ENCODE data around the gene STIM1.

The STIM1 gene

DNA sequence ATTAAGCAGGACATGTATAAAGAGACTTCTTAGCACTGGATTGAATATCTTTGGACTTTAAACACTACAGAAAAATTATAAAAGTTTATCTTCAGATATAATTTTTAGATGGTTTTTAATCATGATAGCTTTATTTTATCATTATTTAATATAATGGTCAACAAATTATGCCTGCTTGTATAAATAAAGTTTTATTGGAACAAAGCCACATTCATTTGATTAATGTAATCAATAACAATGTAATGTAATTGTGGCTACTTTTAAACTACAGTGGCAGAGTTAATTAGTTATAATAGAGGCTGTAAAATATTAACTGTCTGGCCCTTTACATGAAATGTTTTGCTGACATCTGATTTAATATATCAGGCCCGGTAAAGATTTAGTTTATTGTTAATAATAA, 70.0 kb downstream of the STIM1 start:
- no peak overlapping the region for H3K4me3 ChIP-seq (ENCODE audit: low read depth, low read length)
- no peak for DNase-seq (ENCODE audit: low read depth, low spot score)
- CTCF ChIA-PET: interaction anchor here (1.5 to 2.2 kb wide), 3 partner anchors 71 to 147 kb away, joined by 5 to 12 read pairs (median 8); partner anchors contain the start of gene STIM1
- TF ChIP-seq, protein P1, sequence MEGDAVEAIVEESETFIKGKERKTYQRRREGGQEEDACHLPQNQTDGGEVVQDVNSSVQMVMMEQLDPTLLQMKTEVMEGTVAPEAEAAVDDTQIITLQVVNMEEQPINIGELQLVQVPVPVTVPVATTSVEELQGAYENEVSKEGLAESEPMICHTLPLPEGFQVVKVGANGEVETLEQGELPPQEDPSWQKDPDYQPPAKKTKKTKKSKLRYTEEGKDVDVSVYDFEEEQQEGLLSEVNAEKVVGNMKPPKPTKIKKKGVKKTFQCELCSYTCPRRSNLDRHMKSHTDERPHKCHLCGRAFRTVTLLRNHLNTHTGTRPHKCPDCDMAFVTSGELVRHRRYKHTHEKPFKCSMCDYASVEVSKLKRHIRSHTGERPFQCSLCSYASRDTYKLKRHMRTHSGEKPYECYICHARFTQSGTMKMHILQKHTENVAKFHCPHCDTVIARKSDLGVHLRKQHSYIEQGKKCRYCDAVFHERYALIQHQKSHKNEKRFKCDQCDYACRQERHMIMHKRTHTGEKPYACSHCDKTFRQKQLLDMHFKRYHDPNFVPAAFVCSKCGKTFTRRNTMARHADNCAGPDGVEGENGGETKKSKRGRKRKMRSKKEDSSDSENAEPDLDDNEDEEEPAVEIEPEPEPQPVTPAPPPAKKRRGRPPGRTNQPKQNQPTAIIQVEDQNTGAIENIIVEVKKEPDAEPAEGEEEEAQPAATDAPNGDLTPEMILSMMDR (IDR thresholded peaks at IDR 0.05; ENCODE audit: insufficient read depth, low read length, missing control alignments): no peak
- POLR2A ChIA-PET: no interaction called here

DNA sequence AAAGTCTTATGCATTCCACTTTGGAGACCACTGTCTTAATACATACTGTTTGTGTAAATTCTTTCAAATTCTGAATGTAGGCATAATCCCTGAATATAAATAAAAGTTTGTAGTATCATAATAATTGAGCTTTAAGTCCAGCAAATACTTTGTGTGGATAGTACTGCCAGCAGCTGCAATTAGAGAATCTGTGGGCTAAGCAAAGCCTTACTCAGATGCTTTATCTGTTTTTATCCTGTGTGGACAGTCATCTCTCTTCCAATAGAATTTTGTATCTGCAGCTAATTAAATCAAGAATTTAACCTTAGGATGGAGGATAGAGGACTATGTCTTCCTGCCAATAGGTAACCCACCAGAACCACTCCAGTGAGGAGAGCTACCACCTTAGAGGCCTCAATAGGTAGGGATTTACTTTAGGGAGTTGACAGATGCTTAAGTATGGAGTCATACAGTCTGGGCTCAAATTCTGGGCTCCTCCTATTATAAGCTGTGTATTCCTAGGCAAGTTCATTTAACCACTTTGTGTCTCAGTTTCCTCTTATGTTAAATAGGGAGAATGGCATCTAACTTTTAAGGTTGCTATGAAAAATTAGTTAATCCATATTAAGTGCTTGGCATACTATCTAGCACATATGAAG, 71.1 kb downstream of the STIM1 start:
- TF ChIP-seq, protein P1 (IDR thresholded peaks at IDR 0.05; ENCODE audit: insufficient read depth, low read length, missing control alignments): no peak
- CTCF ChIA-PET: interaction anchor here (1.0 to 2.2 kb wide), 6 partner anchors 16 to 146 kb away, joined by 3 to 12 read pairs (median 5); partner anchors contain the start of gene STIM1
- POLR2A ChIA-PET: interaction anchor here (0.8 kb wide), 1 partner anchor 13 kb away, joined by 3 read pairs; no protein-coding TSS in a partner anchor
- H3K4me3 ChIP-seq (ENCODE audit: low read depth, low read length): no peak overlapping the region
- DNase-seq (ENCODE audit: low read depth, low spot score): no peak

DNA sequence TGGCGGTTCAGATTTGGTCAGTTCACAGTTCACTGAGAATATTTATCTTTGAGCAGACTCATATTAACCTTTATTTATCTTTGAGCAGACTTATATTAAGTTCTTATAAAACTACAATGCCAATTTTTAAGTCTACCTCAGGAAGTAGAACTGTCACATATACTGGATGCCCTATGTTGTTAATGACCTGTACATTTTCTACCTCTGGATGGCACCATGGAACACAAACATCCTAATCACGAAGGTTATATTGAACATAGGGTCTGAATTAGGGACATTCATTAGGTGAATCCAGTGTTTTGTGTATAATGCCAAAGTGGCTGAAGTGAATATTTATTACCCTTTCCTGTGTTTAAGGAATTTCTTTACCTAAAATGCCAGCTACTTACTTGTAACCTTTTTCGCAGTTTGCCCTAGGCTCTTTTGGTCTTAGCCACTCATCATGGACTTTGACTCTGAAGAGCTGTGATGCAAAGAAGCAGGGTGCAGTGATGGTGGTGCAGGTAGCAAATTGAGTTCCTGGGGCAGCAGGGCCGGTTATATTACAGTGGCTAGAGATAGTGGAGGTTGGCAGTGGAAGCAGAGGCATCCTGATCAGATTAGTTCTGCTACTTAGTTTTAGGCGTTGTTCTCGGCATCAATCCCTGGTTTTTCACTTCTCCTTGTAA, 71.8 kb downstream of the STIM1 start:
- CTCF ChIA-PET: interaction anchor here (1.0 to 2.2 kb wide), 6 partner anchors 16 to 145 kb away, joined by 3 to 12 read pairs (median 5); partner anchors contain the start of gene STIM1
- POLR2A ChIA-PET: interaction anchor here (0.8 kb wide), 1 partner anchor 12 kb away, joined by 3 read pairs; no protein-coding TSS in a partner anchor
- no peak overlapping the region for H3K4me3 ChIP-seq (ENCODE audit: low read depth, low read length)
- no peak for DNase-seq (ENCODE audit: low read depth, low spot score)
- TF ChIP-seq, protein P1 (IDR thresholded peaks at IDR 0.05; ENCODE audit: insufficient read depth, low read length, missing control alignments): no peak

DNA sequence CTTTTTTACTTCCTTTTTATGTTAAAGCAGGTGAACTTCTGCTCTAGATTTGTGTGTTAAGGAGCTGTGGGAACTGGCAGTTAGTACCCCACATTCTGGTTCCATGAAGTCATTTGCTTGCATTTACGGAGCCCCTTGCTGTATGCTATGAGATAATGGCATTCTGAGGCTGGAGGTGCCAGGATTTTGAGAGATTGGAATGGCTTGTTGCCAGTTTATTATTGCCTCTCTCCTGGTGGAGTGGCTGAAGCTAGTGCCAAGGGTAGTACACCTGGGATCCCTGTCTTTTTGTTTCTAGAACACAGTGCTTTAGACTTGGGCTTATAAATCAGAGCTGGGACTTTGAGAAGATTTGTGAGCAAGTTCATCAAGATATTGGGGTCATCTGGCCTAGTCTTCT, 73.8 kb downstream of the STIM1 start:
- no peak overlapping the region for H3K4me3 ChIP-seq (ENCODE audit: low read depth, low read length)
- ChIA-PET CTCF (interaction anchor here (1.4 to 1.8 kb wide), 2 partner anchors 78 to 144 kb away, joined by 3 to 4 read pairs; no protein-coding TSS in a partner anchor), POLR2A (no interaction called here)
- TF ChIP-seq, protein P1 (IDR thresholded peaks at IDR 0.05; ENCODE audit: insufficient read depth, low read length, missing control alignments): no peak
- DNase-seq (ENCODE audit: low read depth, low spot score): no peak

DNA sequence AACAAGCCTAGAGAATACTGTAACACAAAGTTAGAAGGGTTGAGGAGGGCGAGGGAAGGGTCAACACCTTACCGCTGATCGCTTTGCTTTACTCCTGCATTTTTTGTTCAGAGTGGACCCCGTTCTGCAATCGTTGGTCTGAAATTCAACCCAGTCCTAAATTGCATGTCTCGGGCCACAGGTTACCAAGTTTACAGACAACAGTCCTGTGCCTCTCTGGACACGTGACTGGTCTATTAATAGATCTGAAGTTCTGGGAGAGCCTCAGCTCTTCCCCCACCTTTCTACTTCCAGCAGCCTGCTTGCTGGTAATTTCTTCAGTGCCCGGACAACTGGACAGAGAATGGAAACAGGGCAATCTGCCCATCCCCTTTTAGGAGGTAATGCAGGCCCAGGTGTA, 74.2 kb downstream of the STIM1 start:
- CTCF ChIA-PET: interaction anchor here (1.4 to 1.8 kb wide), 2 partner anchors 78 to 143 kb away, joined by 3 to 4 read pairs; no protein-coding TSS in a partner anchor
- H3K4me3 ChIP-seq (ENCODE audit: low read depth, low read length): no peak overlapping the region
- no peak for DNase-seq (ENCODE audit: low read depth, low spot score)
- TF ChIP-seq, protein P1 (IDR thresholded peaks at IDR 0.05; ENCODE audit: insufficient read depth, low read length, missing control alignments): no peak
- POLR2A ChIA-PET: no interaction called here

DNA sequence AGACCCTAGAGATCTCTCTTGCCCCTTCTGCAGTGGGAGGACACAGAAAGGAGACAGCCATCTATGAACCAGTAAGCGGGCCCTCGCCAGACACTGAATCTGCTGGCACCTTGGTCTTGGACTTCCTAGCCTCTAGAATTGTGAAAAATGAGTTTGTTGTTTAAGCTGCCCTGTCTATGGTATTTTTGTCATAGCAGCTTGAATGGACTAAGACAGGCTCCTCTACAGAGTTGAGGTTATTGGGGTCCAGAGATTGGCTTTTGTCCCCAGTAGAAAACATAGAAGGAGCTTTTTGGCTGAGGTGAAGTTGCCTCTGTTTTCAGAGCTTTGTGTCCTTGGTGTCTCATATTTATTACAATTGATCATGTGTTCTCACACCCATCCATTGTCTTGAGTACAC, 77.2 kb downstream of the STIM1 start:
- ChIA-PET POLR2A (no interaction called here), CTCF (interaction anchor here (0.9 to 3.1 kb wide), 3 partner anchors 10 to 140 kb away, joined by 3 to 10 read pairs (median 3); partner anchors contain the start of gene STIM1)
- DNase-seq (ENCODE audit: low read depth, low spot score): no peak
- TF ChIP-seq, protein P1 (IDR thresholded peaks at IDR 0.05; ENCODE audit: insufficient read depth, low read length, missing control alignments): no peak
- no peak overlapping the region for H3K4me3 ChIP-seq (ENCODE audit: low read depth, low read length)
